ENCODE data around the gene YIPF2.

YIPF2 gene

GRCh38 chr19:10889880-10890279 lies 38.6 kb downstream of the YIPF2 start:
- no peak overlapping the region for H3K27ac ChIP-seq
- TF ChIP-seq ZFX (IDR thresholded peaks at IDR 0.05; ENCODE audit: borderline replicate concordance) (no peak), CTCF (IDR thresholded peaks at IDR 0.05) (no peak)

GRCh38 chr19:10888421-10888866 lies 40.0 kb downstream of the YIPF2 start:
- no peak overlapping the region for H3K27ac ChIP-seq
- no peak for TF ChIP-seq CTCF (IDR thresholded peaks at IDR 0.05)
- no peak for TF ChIP-seq ZFX (IDR thresholded peaks at IDR 0.05; ENCODE audit: borderline replicate concordance)

GRCh38 chr19:10887616-10888367 lies 40.6 kb downstream of the YIPF2 start:
- TF ChIP-seq CTCF (IDR thresholded peaks at IDR 0.05) (no peak), ZFX (IDR thresholded peaks at IDR 0.05; ENCODE audit: borderline replicate concordance) (no peak)
- H3K27ac ChIP-seq: no peak overlapping the region

- no peak overlapping the region for H3K27ac ChIP-seq
- TF ChIP-seq ZFX (IDR thresholded peaks at IDR 0.05; ENCODE audit: borderline replicate concordance) (no peak), CTCF (IDR thresholded peaks at IDR 0.05) (no peak)
Observed at GRCh38 chr19:10885201-10886169, 43.0 kb downstream of the YIPF2 start.

- no peak overlapping the region for H3K27ac ChIP-seq
- TF ChIP-seq CTCF (IDR thresholded peaks at IDR 0.05) (no peak), ZFX (IDR thresholded peaks at IDR 0.05; ENCODE audit: borderline replicate concordance) (no peak)
Observed at GRCh38 chr19:10884274-10884673, 44.2 kb downstream of the YIPF2 start.

- no peak overlapping the region for H3K27ac ChIP-seq
- TF ChIP-seq ZFX (IDR thresholded peaks at IDR 0.05; ENCODE audit: borderline replicate concordance) (no peak), CTCF (IDR thresholded peaks at IDR 0.05) (no peak)
Observed at GRCh38 chr19:10882108-10882457, 46.4 kb downstream of the YIPF2 start.

All from 22Rv1 (cell line).